NCI-H2171 treated with DMSO at 0.1 percent for 48 hours (cell line): Measurements from ENCODE around the gene USH2A.
A peak's percentile ranks its signal among the peaks of the same experiment; 100 is the strongest.
"Not testable (repeated sequence)": the region's sequence is repeated elsewhere in the genome, so short reads cannot be mapped to it uniquely, and the experiment has no call there.

Source experiments
- DNase-seq: peaks from one replicate; lab custom pipeline; 2025; lab: John Stamatoyannopoulos, UW

The USH2A gene

DNA sequence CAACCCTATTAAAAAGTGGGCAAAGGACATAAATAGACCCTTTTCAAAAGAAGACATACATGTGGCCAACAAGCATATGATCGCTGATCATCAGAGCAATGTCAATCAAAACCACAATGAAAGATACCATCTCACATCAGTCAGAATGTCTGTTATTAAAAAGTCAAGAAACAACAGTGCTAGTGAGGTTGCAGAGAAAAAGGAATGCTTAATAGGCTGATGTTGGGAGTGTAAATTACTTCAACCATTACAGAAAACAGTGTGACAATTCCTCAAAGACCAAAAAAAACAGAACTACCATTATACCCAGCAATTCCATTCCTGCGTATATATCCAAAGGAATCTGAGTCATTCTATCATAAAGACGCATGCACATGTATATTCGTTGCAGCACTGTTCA is 13.2 kb downstream of the USH2A start:
- DNase-seq: no peak

- no peak for DNase-seq
Measured at GRCh38 chr1:216390956-216391355, 32.3 kb downstream of the USH2A start.

DNA sequence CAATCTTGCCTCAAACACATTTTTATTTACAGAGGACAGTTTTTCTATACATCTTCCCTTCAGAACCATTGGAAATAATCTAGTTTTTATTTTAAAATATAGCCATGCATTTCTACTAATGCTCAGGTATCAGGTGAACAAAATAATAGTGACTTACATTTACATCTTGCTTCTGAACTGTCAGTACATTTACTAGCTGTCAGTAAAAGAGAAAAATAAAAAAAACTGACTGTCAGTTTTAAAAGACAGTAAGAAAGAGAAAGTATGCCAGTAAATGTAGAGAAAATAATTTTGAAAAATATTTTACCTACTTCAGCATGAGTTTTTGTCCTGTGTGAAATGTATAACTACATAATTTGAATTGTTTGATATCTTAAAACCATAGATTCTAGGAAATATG is 33.5 kb downstream of the USH2A start:
- DNase-seq: no peak

DNA sequence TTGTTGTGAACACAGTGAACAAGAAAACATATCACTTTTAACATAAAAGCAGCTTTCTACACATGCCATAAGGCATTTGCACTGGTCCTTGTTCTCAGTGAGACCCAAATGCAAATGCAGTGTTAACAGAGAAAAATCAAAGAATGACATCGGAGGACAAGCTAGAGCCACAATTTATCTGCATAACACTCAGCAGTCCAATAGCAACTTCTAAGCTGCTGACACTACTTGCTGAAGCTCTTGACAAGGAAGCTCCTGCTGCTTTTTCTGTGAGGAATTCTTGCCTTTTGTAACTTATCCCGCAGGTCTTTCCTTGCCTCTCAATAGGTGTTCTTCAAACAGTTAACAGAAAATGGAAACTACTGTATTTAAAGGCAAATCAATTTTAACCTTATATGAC is 34.7 kb downstream of the USH2A start:
- DNase-seq: no peak

DNA sequence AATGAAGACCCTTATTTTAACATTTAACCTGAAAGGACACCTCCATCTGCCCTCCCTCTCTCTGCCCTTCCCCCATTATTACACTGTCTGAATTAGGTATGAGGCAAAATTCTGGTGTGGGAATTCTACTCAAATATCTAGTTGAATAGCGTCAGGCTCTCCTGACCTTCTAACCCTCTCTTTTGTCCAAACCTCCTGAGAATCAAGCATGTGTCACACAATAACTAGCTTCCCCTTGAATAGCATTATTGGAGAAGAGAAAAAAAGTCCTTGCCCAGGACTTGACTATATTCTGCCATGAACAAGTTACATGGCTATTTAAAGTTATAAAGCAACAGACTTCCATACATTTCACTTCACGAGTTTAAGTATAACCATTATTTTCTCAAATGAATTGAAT is 35.5 kb downstream of the USH2A start:
- DNase-seq: no peak

DNA sequence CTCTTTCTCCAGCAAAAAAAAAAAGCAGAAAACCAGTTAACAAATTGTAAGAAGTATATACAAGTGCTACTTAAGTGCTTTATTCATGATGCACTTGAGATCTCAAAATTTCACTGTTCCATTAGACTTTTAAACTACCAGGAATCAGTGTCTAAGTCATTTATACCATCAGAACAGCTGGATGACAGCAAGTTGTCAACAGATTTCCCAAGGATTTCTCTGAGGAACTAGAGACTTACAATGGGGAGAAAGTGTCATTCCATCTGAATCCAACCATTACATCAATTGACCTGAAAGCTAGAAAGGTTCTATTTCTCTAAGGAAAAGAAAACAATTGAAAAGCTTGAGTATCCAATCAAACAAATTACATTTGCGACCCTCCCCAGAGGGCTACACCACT is 43.8 kb downstream of the USH2A start:
- DNase-seq: no peak

DNA sequence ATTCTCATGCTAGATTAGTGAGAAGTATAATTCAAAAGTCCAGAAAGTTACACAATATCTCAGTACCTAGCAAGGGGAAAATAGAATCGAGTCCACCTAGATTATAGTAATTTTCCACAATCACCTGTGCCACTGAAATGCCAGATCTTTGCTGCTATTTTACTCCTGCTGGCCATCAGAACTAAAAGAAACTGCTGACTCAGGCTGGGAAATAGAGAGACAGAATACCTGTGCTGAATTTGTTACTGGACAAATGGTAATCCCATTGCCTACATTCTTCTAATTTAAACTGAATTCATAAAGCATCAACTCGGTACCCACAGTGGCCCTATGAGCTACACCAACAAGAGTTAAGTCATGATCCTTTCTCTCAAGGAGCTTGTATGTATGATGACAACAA is 55.0 kb downstream of the USH2A start:
- DNase-seq: no peak

DNA sequence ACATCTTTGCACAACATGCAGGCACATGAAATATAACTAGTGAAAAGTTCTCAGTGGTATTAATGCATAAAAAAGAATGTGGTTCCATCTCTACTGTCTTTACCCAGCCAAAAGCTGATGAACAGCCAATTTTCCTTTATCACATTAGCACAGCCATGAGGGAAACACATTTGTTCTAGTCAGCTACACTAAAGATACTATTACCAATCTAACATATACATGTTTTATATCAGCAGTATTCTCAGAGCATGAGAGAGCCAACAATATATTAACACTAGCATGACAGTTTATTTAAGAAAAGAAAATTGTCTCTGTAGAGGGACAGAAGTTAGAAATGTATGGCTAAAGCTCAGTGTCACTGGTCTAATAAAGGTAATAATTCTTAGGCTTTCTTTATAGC is 56.3 kb downstream of the USH2A start:
- no peak for DNase-seq

DNA sequence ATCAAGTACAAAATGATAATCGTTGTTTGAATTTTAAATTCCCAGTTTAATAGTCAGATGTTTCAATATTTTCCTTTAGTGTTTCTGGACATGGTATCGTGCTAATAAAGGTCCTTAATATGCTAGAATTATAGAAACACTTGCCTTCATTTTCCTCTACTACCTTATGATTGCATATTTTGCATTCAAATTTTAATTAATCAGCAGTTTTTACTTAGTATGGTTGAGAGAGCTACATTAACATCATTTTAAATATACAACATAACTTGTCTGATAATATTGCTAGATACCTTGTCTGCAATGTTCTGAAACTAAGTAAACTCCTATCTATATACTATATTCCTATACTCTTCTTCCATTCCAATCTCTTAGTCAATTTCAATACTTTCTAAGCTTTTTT is 66.3 kb downstream of the USH2A start:
- no peak for DNase-seq

- DNase-seq: no peak
Measured at GRCh38 chr1:216350186-216350585, 73.1 kb downstream of the USH2A start.

DNA sequence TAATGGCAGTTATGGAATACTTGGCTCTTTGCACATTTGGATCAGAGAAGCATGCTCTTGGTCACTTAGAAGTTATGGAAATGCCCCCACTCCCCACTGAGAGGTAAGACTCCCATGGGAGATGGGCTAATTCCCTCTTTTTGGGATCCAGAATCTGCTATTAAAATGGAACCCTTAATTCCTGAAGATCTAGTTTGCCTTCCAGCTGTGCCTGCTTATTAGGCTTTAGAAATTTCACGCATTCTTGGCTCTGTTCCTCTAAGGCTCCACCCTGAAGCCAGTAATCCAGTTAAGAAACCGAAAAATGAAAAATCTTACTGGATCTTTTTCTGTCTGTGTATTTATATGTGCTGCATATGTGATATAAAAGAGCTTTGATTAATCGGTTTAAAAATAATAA is 76.7 kb downstream of the USH2A start:
- no peak for DNase-seq

- not testable (repeated sequence) for DNase-seq
Measured at GRCh38 chr1:216340542-216340941, 82.7 kb downstream of the USH2A start.

DNA sequence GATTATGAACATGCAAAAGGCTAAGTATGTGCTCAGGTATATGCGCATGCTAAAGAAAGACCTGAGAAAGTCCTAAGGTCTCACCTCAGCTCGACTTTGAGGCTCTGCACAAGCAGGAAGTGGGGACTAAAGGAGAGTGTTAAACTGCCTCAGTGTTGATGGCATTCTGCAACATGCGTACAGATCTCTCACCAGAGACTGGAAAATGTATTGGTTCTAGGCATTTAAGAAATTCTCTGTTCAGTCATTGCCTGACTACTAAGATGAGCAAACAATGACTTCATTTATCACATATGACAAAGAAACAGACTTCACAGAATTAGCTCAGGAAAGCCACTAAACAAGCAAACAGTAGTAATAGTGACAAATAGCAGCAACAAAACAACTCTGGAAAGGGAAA is 90.8 kb downstream of the USH2A start:
- DNase-seq: no peak

- DNase-seq: no peak
Measured at GRCh38 chr1:216332003-216332402, 91.2 kb downstream of the USH2A start.

DNA sequence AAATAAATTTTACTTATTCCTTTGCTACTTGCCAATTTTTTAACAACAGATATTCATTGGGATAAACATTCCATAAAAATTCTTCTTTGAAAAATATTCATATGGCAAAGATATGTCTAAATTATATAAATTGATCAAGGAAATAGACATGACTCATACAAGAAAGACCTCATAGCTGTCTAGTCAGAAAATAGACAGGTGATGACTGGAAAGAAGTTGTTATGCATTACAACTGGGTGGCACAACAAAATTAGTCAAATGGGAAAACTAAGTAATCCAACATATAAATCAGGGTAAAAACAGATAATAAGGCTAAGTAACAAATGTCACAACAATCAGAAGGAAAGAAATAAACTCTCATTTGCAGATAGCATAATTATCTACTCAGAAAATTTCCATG is 92.0 kb downstream of the USH2A start:
- DNase-seq: no peak

DNA sequence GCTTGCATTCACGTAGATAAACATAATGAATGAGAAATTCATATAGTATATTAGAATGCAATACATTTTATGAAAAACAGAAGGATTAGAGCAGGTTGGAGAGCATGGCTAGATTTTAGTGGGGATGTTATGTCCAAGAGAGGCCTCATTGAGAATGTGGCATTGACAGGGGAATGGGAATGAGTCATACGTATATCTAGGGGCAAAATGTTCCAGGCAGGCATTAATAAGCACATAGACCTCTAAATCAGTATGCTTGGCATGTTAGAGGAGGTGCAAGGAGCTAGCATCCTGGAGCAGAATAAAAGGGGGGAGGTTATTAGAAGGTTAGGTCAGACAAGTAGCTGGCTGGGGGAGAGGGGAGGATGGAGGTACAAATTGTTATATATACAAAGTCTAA is 93.0 kb downstream of the USH2A start:
- no peak for DNase-seq

DNA sequence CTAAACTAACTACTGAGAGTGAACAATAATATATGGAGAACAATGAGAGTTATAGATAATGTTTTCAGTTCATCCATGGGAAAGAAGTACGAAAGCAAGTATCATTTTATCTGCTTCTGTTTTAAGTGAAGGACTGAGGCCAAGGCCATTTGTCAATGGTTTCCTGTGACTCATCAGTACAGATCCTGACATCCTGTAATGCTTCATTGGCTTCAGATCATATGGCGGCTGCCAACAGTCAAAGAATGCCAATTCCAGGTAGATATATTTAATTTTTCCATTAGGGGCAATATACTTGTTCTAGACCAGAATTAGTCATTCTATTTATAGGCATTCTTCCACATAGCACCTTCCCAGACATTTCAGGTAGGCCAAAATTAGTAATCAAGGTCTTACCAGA is 97.3 kb downstream of the USH2A start:
- no peak for DNase-seq

- no peak for DNase-seq
Measured at GRCh38 chr1:216325336-216325735, 97.9 kb downstream of the USH2A start.

- DNase-seq: no peak
Measured at GRCh38 chr1:216323344-216323743, 99.9 kb downstream of the USH2A start.

DNA sequence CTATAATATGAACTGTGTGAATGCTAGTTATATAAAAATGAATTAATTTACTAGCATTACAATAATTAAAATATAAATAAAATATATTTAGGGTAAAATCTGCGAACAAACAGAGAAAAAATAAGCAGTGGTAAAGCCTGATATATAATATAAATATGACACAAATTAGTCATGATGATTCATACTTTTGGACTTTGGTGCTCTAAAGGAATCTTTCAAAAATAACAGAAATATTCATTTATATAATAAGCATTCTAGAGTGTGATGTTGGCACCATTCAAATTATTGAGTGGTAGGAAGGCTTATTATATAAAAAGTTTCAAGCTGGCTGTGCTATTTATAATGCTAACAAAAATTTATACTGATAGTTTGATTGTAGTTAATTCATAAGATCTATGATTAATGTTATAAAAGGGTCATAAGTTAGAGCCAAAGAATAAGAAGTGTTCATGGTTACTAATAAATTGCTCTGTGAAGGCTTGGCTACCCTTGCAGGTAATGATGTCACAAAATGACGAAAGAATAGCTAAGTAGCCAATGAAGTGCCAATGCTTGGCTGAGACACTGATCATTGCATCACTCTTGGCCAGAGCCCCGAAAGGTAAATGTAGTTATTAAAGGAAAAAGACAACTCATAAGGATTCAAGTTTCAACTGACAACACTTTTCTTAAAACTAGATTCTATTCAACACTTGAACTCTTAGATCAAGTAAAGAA is 108.7 kb downstream of the USH2A start:
- DNase-seq: no peak

- DNase-seq: peak; percentile 79
Measured at GRCh38 chr1:216310776-216311175, 112.5 kb downstream of the USH2A start.

DNA sequence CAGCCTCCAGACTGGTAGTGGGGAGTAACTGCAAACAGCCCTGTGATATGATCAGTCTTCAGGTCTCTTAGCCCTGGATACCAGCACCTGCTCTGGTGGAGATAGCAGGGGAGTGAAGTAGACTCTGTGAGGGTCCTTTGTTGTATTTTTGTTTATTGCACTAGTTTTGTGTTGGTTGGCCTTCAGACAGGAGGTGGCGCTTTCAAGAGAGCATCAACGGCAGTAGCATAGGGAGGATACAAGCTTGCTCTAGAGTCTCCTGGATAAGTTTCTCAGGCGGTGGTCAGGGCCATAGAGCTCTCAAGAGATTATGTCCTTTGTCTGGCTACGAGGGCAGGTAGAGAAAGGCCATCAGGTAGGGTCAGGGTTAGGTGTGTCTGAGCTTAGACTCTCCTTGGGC is 116.4 kb downstream of the USH2A start:
- no peak for DNase-seq

GRCh38 chr1:216303690-216304089 is 119.6 kb downstream of the USH2A start:
- no peak for DNase-seq

- DNase-seq: no peak
Measured at GRCh38 chr1:216293683-216294082, 129.6 kb downstream of the USH2A start.

DNA sequence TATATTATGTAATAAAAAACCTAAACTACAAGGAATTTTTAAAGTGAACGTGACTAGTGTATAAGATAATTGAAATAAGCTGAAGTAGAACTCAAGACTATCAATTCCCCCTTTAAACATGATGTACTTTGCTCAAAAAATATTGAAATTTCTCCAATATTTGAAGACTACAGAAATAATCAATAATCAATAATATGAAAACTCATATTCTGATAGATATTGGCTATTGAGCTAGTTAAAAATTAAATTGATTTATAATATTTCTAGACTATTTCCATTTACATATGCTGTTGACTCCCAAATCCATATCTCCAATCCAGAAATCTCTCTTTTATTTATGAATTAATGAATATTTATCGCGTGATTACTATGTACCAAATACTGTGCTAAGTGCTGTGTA is 133.2 kb downstream of the USH2A start:
- DNase-seq: no peak
